Neural cell (in vitro differentiated cells): ENCODE results near the gene SMOC1.

ENCODE experiments used
- CTCF ChIP-seq: fragments of 450-650 bp; IDR thresholded peaks from 2 replicates; pipeline ENCODE4 v1.5.1; 2014; ENCODE audit warnings: antibody characterized with exemption, mild to moderate bottlenecking, moderate library complexity; ENCODE audit not compliant: poor library complexity, severe bottlenecking
- EZH2 ChIP-seq: fragments of 200-600, 300-800 bp; shearing (Covaris generic), sonication (generic); IDR thresholded peaks from 2 replicates; pipeline ENCODE4 v1.6.1; 2014; ENCODE audit warnings: antibody characterized with exemption, low read length, borderline replicate concordance, mild to moderate bottlenecking; ENCODE audit not compliant: insufficient read depth, poor library complexity, severe bottlenecking
- POLR2AphosphoS5 ChIP-seq: IDR thresholded peaks from 2 replicates; pipeline ENCODE4 v1.6.1; 2012
- RAD21 ChIP-seq: fragments of 450-650 bp; conservative IDR thresholded peaks from 2 replicates; pipeline ENCODE4 v1.6.1; 2014; ENCODE audit warnings: antibody characterized with exemption, mild to moderate bottlenecking, moderate library complexity
- TF ChIP-seq, protein P1 (sequence below): IDR thresholded peaks from 2 replicates; pipeline ENCODE4 v1.6.1; 2012; ENCODE audit warnings: borderline replicate concordance

DNA sequence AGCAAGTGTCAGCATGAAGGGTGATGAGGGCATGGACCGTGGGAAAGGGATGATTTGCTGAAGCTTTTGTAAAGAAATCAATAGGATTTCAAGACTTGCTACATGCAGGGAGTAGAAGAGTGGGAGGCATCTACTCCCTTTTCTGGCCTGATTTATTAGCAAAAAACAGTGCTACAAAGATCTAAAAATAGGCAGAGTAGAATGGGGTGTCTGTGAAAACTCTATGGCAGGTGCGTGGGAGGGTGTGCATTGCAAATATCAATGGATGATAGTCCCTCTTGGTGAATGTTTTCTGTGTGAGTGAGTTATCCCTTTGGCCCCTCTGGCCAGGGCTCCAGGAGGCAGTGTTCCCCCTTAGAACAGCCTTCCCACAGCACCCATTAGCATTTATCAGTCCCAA is 139.0 kb downstream of the SMOC1 start:
- no peak for TF ChIP-seq CTCF
- no peak for TF ChIP-seq RAD21
- TF ChIP-seq POLR2AphosphoS5 = no peak
- no peak for TF ChIP-seq EZH2
- TF ChIP-seq, protein P1, sequence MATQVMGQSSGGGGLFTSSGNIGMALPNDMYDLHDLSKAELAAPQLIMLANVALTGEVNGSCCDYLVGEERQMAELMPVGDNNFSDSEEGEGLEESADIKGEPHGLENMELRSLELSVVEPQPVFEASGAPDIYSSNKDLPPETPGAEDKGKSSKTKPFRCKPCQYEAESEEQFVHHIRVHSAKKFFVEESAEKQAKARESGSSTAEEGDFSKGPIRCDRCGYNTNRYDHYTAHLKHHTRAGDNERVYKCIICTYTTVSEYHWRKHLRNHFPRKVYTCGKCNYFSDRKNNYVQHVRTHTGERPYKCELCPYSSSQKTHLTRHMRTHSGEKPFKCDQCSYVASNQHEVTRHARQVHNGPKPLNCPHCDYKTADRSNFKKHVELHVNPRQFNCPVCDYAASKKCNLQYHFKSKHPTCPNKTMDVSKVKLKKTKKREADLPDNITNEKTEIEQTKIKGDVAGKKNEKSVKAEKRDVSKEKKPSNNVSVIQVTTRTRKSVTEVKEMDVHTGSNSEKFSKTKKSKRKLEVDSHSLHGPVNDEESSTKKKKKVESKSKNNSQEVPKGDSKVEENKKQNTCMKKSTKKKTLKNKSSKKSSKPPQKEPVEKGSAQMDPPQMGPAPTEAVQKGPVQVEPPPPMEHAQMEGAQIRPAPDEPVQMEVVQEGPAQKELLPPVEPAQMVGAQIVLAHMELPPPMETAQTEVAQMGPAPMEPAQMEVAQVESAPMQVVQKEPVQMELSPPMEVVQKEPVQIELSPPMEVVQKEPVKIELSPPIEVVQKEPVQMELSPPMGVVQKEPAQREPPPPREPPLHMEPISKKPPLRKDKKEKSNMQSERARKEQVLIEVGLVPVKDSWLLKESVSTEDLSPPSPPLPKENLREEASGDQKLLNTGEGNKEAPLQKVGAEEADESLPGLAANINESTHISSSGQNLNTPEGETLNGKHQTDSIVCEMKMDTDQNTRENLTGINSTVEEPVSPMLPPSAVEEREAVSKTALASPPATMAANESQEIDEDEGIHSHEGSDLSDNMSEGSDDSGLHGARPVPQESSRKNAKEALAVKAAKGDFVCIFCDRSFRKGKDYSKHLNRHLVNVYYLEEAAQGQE = no peak
